ENCODE results near the gene TTBK1.

GRCh38 chr6:43248791-43249190 is 5.5 kb downstream of the TTBK1 start:
- TF ChIP-seq CTCF (IDR thresholded peaks at IDR 0.05) (no peak), POLR2A (IDR thresholded peaks at IDR 0.05) (no peak)
